ENCODE measurements around the gene COL24A1. TPM values are rescaled to one million over a fixed set of nuclear protein-coding genes. Genes with fewer than 3 reads are reported as not detected.

The COL24A1 gene
- total RNA-seq, 2 experiments from 2014 or later: not detected

DNA sequence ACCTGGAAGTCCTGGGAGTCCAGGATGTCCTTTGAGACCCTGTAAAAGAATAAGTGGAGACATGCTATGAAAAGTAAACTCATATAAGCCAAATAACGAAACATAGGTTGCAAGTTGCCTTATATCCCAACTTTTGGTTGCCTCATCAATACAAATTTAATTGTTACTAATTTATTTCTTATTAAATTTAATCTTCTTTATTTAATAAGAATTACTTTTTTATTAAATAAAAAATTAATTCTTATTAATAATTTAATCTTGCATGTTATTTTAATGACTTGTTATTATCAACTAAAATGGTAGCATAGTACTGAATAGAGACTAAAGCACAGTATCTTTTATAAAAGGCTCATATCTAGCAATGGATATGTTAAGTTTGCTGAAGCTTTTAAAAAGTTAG, 92.9 kb downstream of the COL24A1 start:
- ChIA-PET POLR2A (no interaction called here), CTCF (no interaction called here)
- Mint-ChIP-seq H3K27ac (no peak overlapping the region), H3K4me1 (ENCODE audit: low read depth) (no peaks in the 10 kb centered on the region), H3K4me3 (no peak overlapping the region), H3K36me3 (no peaks in the 10 kb centered on the region), H3K27me3 (no peaks in the 10 kb centered on the region), H3K9me3 (no peaks in the 10 kb centered on the region)
- intact Hi-C loops (cut with micrococcal nuclease): no loop called here
- no peak for DNase-seq

GRCh38 chr1:86062453-86062852, 94.1 kb downstream of the COL24A1 start:
- H3K4me3 Mint-ChIP-seq: no peak overlapping the region
- H3K4me1 Mint-ChIP-seq (ENCODE audit: low read depth): no peaks in the 10 kb centered on the region
- H3K36me3 Mint-ChIP-seq: no peaks in the 10 kb centered on the region
- ChIA-PET CTCF (no interaction called here), POLR2A (no interaction called here)
- intact Hi-C loops (cut with micrococcal nuclease): no loop called here
- H3K9me3 Mint-ChIP-seq: no peaks in the 10 kb centered on the region
- no peaks in the 10 kb centered on the region for H3K27me3 Mint-ChIP-seq
- no peak for DNase-seq
- H3K27ac Mint-ChIP-seq: no peak overlapping the region

DNA sequence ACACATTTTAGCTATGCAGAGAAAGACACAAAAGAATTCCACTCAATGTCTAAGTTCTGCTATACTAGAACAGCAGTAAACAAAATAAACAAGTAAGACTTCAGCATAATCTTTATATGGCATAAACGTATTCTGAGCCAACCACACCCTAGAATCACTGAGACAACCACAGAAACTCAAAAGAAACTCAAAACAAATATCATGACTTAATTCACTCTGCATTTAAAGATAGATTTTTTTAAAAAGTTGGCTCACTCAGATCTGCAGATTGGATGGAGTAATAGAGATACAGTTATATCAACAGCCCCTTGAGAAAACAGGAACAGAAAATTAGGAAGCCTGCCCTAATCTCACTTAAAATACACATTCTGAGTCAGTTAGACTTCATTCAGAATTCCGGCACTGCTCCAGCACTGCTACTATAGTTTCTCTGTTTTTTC, 95.0 kb downstream of the COL24A1 start:
- Mint-ChIP-seq H3K9me3 (no peaks in the 10 kb centered on the region), H3K36me3 (no peaks in the 10 kb centered on the region), H3K4me3 (no peak overlapping the region), H3K27me3 (no peaks in the 10 kb centered on the region), H3K4me1 (ENCODE audit: low read depth) (no peaks in the 10 kb centered on the region), H3K27ac (no peak overlapping the region)
- ChIA-PET POLR2A (no interaction called here), CTCF (no interaction called here)
- intact Hi-C loops (cut with micrococcal nuclease): no loop called here
- no peak for DNase-seq

DNA sequence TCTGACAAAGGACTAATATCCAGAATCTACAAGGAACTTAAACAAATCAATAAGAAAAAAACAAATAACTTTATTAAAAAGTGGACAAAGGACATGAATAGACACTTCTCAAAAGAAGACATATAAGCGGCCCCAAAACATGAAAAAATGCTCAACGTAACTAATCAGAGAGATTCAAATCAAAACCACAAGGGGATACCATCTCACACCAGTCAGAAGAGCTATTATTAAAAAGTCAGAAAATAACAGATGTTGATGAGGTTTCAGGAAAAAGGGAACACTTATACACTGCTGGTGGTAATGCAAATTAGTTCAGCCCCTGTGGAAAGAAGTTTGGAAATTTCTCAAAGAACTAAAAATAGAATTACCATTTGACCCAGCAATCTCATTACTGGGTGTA, 102.2 kb downstream of the COL24A1 start:
- DNase-seq: no peak
- Mint-ChIP-seq H3K4me3 (no peak overlapping the region), H3K9me3 (no peaks in the 10 kb centered on the region), H3K27ac (no peak overlapping the region), H3K27me3 (no peaks in the 10 kb centered on the region), H3K36me3 (no peaks in the 10 kb centered on the region), H3K4me1 (ENCODE audit: low read depth) (no peaks in the 10 kb centered on the region)
- ChIA-PET POLR2A (no interaction called here), CTCF (no interaction called here)
- intact Hi-C loops (cut with micrococcal nuclease): no loop called here

GRCh38 chr1:86052948-86053698, 103.4 kb downstream of the COL24A1 start:
- ChIA-PET POLR2A (no interaction called here), CTCF (no interaction called here)
- H3K9me3 Mint-ChIP-seq: no peaks in the 10 kb centered on the region
- intact Hi-C loops (cut with micrococcal nuclease): no loop called here
- no peak for DNase-seq
- H3K27ac Mint-ChIP-seq: no peak overlapping the region
- H3K27me3 Mint-ChIP-seq: no peaks in the 10 kb centered on the region
- H3K4me3 Mint-ChIP-seq: no peak overlapping the region
- H3K36me3 Mint-ChIP-seq: no peaks in the 10 kb centered on the region
- no peaks in the 10 kb centered on the region for H3K4me1 Mint-ChIP-seq (ENCODE audit: low read depth)

GRCh38 chr1:86035101-86035500, 121.5 kb downstream of the COL24A1 start:
- CTCF ChIA-PET: no interaction called here
- intact Hi-C loops (cut with micrococcal nuclease): no loop called here
- Mint-ChIP-seq H3K4me1 (ENCODE audit: low read depth) (no peaks in the 10 kb centered on the region), H3K36me3 (no peaks in the 10 kb centered on the region), H3K27me3 (peaks cover 2% of the 10 kb centered on the region), H3K4me3 (no peak overlapping the region), H3K27ac (no peak overlapping the region), H3K9me3 (no peaks in the 10 kb centered on the region)
- no peak for DNase-seq
- POLR2A ChIA-PET: no interaction called here

DNA sequence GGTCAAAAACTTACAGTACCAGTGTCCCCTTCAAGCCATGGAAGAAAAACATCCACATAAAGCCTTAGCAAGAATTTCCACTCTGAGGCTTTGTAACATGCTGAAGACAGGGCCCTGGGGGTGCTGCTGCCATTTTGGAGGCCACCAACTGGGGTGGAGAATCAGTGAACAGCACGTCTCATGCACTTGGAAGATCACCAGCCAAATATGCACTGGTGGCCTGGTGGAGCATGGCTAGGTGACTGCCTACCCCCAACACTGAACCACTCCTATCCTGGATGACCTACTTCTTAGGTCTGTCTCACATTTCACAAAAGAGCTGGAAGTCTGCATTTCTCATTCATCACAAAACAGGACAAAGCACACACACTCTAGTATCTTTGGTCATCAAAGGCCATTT, 126.4 kb downstream of the COL24A1 start:
- no peaks in the 10 kb centered on the region for H3K9me3 Mint-ChIP-seq
- DNase-seq: no peak
- H3K36me3 Mint-ChIP-seq: no peaks in the 10 kb centered on the region
- no peak overlapping the region for H3K4me3 Mint-ChIP-seq
- H3K4me1 Mint-ChIP-seq (ENCODE audit: low read depth): no peaks in the 10 kb centered on the region
- CTCF ChIA-PET: no interaction called here
- POLR2A ChIA-PET: no interaction called here
- intact Hi-C loops (cut with micrococcal nuclease): no loop called here
- peaks cover 2% of the 10 kb centered on the region for H3K27me3 Mint-ChIP-seq
- H3K27ac Mint-ChIP-seq: no peak overlapping the region

DNA sequence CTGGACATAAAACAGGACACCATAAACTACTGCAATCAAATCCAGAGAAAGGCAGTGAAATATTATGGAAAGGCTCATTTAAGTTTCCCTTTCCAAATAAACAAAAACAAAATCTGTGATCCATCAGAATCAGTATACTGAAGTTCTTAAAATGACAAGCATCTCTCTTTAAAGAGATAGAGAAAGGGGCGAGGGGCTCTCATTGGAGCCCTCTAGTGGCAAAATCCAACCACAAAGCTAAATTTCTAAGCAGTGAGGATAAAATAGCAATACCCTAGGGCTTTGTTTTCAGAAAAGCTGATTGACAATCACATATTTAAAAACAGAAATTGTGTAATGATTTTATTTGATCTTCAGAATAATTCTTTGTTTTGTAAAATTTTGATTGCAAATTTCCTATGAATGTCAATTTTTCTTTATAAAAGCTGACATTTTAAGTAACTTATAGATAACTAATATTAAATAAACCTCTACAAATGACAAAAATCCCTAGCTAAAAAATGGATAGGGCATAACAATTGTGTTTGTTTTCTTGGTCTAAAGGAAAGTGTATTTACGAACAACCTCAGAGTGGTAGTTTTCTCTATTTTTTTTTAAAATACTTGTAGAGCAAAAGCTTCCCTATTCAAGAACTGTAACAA, 138.2 kb downstream of the COL24A1 start:
- no peaks in the 10 kb centered on the region for H3K4me1 Mint-ChIP-seq (ENCODE audit: low read depth)
- no peaks in the 10 kb centered on the region for H3K27me3 Mint-ChIP-seq
- H3K36me3 Mint-ChIP-seq: no peaks in the 10 kb centered on the region
- H3K27ac Mint-ChIP-seq: no peak overlapping the region
- intact Hi-C loops (cut with micrococcal nuclease): loop anchor here (1.0 to 10.0 kb wide), 2 partner anchors 710 to 1074 kb away; no protein-coding TSS in a partner anchor
- ChIA-PET POLR2A (no interaction called here), CTCF (interaction anchor here (0.6 to 1.2 kb wide), 10 partner anchors 13 to 710 kb away, joined by 3 to 6 read pairs (median 3); partner anchors contain the start of gene ZNHIT6)
- no peak for DNase-seq
- H3K4me3 Mint-ChIP-seq: no peak overlapping the region
- no peaks in the 10 kb centered on the region for H3K9me3 Mint-ChIP-seq

DNA sequence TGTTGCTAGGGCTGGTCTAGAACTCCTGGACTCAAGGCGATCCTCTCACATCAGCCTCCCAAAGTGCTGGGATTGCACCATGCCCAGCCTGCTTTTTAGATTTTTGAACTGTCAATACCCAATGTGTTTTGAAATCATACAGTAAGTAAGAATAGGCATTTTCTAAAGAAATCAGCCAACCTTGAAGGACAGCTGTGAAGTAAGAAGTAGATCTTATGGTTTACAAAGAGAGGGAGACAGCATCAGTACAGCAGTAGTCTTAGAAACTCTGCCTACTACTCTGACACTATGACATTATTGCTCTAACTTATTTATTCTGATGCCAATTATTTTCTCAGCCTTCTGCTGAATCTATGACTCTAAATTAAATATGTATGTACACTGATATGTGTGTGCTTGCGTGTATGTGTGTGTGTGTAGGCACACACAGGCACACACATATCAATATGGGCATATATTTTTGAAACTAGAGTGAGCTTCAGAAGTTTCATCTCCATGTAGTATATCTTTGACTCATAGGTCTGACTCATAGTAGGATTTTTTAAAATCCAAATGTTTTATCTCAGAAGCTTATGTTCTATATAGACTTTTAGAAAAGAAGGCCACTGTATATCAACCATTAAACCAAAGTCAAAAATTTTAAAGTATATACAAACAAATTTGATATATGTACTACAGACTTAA, 140.4 kb downstream of the COL24A1 start:
- CTCF ChIA-PET: no interaction called here
- Mint-ChIP-seq H3K36me3 (no peaks in the 10 kb centered on the region), H3K27me3 (no peaks in the 10 kb centered on the region), H3K4me1 (ENCODE audit: low read depth) (no peaks in the 10 kb centered on the region), H3K4me3 (no peak overlapping the region), H3K27ac (no peak overlapping the region), H3K9me3 (no peaks in the 10 kb centered on the region)
- POLR2A ChIA-PET: no interaction called here
- intact Hi-C loops (cut with micrococcal nuclease): loop anchor here (10.0 kb wide), 1 partner anchor 1071 kb away; no protein-coding TSS in a partner anchor
- DNase-seq: no peak

- no peak for DNase-seq
- H3K4me1 Mint-ChIP-seq (ENCODE audit: low read depth): no peaks in the 10 kb centered on the region
- intact Hi-C loops (cut with micrococcal nuclease): loop anchor here (10.0 kb wide), 1 partner anchor 1071 kb away; no protein-coding TSS in a partner anchor
These were observed 141.2 kb downstream of the COL24A1 start for GRCh38 chr1:86015375-86015774.

GRCh38 chr1:86000601-86001000, 156.0 kb downstream of the COL24A1 start:
- H3K36me3 Mint-ChIP-seq: no peaks in the 10 kb centered on the region
- no peaks in the 10 kb centered on the region for H3K27me3 Mint-ChIP-seq
- H3K4me3 Mint-ChIP-seq: no peak overlapping the region
- ChIA-PET CTCF (no interaction called here), POLR2A (no interaction called here)
- intact Hi-C loops (cut with micrococcal nuclease): no loop called here
- no peak overlapping the region for H3K27ac Mint-ChIP-seq
- peaks cover 5% of the 10 kb centered on the region for H3K9me3 Mint-ChIP-seq
- DNase-seq: no peak
- H3K4me1 Mint-ChIP-seq (ENCODE audit: low read depth): no peaks in the 10 kb centered on the region

More at GRCh38 chr1:86015375-86015774, 141.2 kb downstream of the COL24A1 start:
- ChIA-PET CTCF (no interaction called here), POLR2A (interaction anchor here (0.6 kb wide), 1 partner anchor 32 kb away, joined by 3 read pairs; no protein-coding TSS in a partner anchor)
- Mint-ChIP-seq H3K36me3 (no peaks in the 10 kb centered on the region), H3K27ac (no peak overlapping the region), H3K27me3 (no peaks in the 10 kb centered on the region), H3K4me3 (no peak overlapping the region), H3K9me3 (no peaks in the 10 kb centered on the region)

DNA sequence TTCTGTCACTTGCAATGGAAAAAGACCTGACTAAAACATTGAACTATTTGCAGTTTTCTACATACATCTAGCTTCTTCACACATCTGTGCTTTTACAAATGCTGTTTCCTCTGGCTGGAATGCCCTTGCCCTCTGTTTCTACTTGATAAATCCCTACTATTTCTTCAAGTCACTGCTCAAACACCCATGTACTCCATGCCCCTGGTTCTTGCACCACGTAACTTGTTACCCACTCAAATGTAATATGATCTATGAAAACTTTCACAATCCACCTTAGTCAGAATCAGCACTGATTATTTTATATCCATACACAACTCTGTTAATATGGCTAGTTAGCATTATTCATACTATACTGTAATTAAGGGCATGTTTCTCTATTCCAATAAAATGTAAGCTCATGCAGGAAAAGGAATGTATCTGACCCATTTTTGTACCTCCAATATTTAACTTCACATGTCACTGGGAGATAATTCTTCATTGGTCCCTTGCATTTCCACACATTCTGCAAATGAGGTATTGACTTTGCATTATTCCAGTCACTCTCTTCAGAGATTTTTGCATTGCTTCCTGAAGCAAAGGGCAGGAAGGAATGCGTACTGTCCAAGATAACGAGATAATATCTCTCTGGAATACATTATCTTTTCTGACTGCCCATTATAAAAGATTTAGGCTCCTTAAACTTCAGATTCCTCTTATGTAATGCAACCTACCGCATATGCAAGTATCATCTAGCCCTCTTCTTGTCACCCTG, 158.3 kb downstream of the COL24A1 start:
- Mint-ChIP-seq H3K36me3 (no peaks in the 10 kb centered on the region), H3K9me3 (no peaks in the 10 kb centered on the region), H3K27ac (no peak overlapping the region), H3K4me1 (ENCODE audit: low read depth) (no peaks in the 10 kb centered on the region), H3K27me3 (no peaks in the 10 kb centered on the region), H3K4me3 (no peak overlapping the region)
- intact Hi-C loops (cut with micrococcal nuclease): no loop called here
- CTCF ChIA-PET: no interaction called here
- DNase-seq: no peak
- POLR2A ChIA-PET: no interaction called here
